Hepatocyte (in vitro differentiated cells): ENCODE data around the gene CFAP53.

Experiments used
- EZH2phosphoT487 ChIP-seq: fragments of 200-600 bp; sonication (generic); IDR thresholded peaks from one replicate; pipeline ENCODE4 v1.6.1; 2018; ENCODE audit warnings: antibody characterized with exemption, mild to moderate bottlenecking, low read depth, moderate library complexity; ENCODE audit not compliant: unreplicated experiment, severe bottlenecking
- TF ChIP-seq, protein P1 (sequence below): fragments of 200-600 bp; sonication (generic); IDR thresholded peaks from 2 replicates; pipeline ENCODE4 v1.5.1; 2016; ENCODE audit warnings: antibody characterized with exemption, mild to moderate bottlenecking; ENCODE audit not compliant: poor library complexity

GRCh38 chr18:50315100-50315871 lies 49.0 kb upstream of the CFAP53 start:
- TF ChIP-seq EZH2phosphoT487 = no peak
- TF ChIP-seq, protein P1, sequence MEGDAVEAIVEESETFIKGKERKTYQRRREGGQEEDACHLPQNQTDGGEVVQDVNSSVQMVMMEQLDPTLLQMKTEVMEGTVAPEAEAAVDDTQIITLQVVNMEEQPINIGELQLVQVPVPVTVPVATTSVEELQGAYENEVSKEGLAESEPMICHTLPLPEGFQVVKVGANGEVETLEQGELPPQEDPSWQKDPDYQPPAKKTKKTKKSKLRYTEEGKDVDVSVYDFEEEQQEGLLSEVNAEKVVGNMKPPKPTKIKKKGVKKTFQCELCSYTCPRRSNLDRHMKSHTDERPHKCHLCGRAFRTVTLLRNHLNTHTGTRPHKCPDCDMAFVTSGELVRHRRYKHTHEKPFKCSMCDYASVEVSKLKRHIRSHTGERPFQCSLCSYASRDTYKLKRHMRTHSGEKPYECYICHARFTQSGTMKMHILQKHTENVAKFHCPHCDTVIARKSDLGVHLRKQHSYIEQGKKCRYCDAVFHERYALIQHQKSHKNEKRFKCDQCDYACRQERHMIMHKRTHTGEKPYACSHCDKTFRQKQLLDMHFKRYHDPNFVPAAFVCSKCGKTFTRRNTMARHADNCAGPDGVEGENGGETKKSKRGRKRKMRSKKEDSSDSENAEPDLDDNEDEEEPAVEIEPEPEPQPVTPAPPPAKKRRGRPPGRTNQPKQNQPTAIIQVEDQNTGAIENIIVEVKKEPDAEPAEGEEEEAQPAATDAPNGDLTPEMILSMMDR = no peak
